ENCODE measurements around the gene PIP4K2A.
A peak's percentile ranks its signal among the peaks of the same experiment; 100 is the strongest.
"Not testable (repeated sequence)": the region's sequence is repeated elsewhere in the genome, so short reads cannot be mapped to it uniquely, and the experiment has no call there.

PIP4K2A gene

DNA sequence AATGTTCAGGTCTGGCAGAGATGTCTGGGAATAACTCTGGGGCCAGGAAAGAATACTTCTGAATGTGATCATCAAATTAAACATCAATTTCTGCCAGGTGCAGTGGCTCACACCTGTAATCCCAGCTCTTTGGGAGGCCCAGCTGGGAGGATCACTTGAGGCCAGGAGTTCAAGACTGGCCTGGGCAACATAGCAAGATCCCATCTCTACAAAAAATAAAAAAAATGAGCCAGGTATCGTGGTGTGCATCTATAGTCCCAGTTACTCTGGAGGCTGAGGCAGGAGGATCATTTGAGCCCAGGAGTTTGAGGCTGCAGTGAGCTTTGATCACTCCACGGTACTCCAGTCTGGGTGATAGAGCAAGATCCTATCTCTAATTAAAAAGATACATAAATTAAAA is 214.4 kb downstream of the PIP4K2A start:
- H3K27me3 Mint-ChIP-seq, result peaks cover 52% of the 10 kb centered on the region
- H3K9me3 Mint-ChIP-seq, H3K4me3 Mint-ChIP-seq, CTCF ChIA-PET, H3K27ac Mint-ChIP-seq, DNase-seq, H3K36me3 Mint-ChIP-seq, H3K4me1 Mint-ChIP-seq: not testable (repeated sequence)

DNA sequence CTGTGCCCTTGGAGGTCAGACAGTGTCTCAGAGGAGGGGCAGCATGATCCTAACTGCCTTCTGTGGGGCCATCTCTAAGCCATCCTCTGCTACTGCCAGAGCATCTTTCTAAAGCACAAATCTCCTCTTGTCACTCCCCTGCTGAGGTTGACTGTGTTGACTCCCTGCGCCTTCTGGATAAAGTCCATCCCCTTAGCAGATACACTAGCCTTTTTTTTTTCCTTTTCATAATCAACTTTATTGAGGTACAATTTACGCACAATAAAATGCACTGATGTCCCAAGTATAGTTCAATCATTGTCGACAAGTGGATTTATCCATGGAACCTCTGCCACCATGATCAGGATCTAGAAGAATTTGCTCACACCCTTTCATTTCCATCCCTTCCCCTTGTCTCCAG is 219.0 kb downstream of the PIP4K2A start:
- peaks cover 6% of the 10 kb centered on the region for H3K9me3 Mint-ChIP-seq

DNA sequence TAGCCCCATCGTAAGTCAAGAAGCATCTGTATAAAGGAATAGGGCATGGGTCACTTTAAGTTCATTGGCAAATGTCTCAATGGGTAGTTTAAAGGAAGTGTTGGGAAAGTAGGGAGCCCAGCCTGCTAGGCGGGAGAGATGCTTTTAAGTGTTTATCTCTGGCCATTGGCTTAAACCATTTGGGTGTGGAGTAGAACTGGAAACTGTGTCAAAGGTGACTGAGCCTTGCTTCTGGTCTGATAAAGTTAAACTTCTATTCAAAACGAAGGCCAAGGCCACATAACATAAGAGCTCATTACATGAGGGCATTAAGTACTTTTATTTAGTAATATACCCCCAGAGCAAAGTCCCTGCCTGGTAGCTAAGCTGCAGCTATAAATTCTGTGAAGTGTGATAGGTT is 220.4 kb downstream of the PIP4K2A start:
- no peak for DNase-seq
- H3K36me3 Mint-ChIP-seq, result peaks cover 7% of the 10 kb centered on the region
- CTCF ChIA-PET, result no interaction called here
- H3K27me3 Mint-ChIP-seq, result peaks cover 49% of the 10 kb centered on the region
- H3K27ac Mint-ChIP-seq, result no peak overlapping the region
- H3K4me1 Mint-ChIP-seq, result peaks cover 21% of the 10 kb centered on the region
- peaks cover 6% of the 10 kb centered on the region for H3K9me3 Mint-ChIP-seq
- no peak overlapping the region for H3K4me3 Mint-ChIP-seq

More for the DNA sequence above, 219.0 kb downstream of the PIP4K2A start:
- Mint-ChIP-seq H3K27ac (no peak overlapping the region), H3K4me3 (no peak overlapping the region), H3K36me3 (peaks cover 6% of the 10 kb centered on the region), H3K4me1 (peaks cover 21% of the 10 kb centered on the region), H3K27me3 (peaks cover 59% of the 10 kb centered on the region)
- CTCF ChIA-PET, result no interaction called here
- DNase-seq, result no peak

DNA sequence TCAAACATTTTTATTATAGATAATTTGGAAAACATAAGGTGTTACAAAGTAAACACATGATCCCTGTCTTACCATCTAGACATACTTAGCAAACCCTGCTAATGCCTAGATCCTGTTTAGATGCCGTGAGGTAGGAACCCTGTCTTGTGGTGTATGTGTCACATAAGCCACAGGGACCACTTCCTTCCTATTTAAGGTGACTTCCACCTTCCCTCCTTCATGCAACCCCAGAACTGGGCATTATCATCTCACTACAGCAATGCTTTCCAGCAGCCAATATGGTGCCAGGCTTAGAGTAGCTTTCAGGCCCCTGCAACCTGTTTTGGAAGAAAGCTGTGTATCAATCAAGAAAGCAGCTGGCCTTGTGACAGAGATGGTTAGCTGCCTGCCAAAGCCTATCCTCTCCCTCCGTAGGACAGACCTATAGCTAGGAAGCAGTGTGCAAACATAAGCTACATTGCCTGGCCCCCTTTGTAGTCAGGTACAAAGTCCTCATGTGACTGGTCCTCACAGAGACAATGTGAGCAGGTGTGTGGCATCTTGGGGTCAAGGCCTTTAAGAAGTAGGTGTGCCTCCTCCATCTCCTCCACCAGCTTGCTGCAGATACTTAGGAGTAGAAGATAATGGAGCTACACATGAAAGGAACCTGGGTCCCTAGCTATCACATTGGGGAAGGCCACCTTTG is 222.3 kb downstream of the PIP4K2A start:
- Mint-ChIP-seq H3K4me1 (peaks cover 25% of the 10 kb centered on the region), H3K4me3 (no peak overlapping the region), H3K27ac (no peak overlapping the region), H3K9me3 (peaks cover 6% of the 10 kb centered on the region), H3K27me3 (peaks cover 35% of the 10 kb centered on the region), H3K36me3 (peaks cover 7% of the 10 kb centered on the region)
- DNase-seq, result peak; percentile 63
- CTCF ChIA-PET, result no interaction called here

DNA sequence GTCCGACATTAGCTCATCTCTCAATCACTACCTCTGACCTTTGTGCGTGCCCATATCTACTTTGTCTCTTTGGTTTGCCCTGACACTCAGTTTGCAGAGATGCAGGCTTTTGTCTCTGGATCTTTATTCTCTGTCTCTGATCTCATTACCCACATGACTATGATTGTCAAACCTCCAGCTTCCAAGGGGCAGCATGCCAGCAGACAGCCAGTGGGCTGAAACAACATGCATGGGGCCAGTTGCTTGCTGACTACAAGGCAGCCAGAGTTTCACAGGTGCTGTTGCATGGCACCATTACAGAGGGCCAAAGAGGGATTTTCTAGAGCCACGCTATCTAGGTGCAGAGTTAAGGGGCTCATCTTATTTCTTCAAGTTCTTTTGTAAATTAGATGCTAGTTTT is 222.9 kb downstream of the PIP4K2A start:
- H3K27ac Mint-ChIP-seq, result no peak overlapping the region
- no peak overlapping the region for H3K4me3 Mint-ChIP-seq
- DNase-seq, result no peak
- peaks cover 36% of the 10 kb centered on the region for H3K27me3 Mint-ChIP-seq
- H3K9me3 Mint-ChIP-seq, result peaks cover 6% of the 10 kb centered on the region
- CTCF ChIA-PET, result no interaction called here
- peaks cover 7% of the 10 kb centered on the region for H3K36me3 Mint-ChIP-seq
- H3K4me1 Mint-ChIP-seq, result peaks cover 25% of the 10 kb centered on the region

DNA sequence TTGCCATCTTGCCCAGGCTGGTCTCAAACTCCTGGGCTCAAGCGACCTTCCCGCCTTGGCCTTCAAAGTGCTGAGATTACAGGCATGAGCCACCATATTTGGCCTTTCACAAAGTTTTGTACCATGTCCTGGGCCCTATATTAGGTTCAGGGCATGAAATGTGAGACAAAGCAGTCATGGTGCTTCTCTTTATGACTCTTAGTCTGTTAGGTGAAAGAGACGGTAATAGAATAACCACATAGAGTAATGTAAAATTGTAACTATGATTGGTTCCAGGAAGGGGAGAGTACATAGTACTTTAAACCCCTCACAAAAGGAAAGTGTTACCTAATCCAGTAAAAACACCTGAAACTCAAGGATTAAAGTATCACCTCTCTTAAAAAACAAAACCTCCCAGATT is 224.4 kb downstream of the PIP4K2A start:
- H3K4me3 Mint-ChIP-seq, result no peak overlapping the region
- CTCF ChIA-PET, result no interaction called here
- H3K27me3 Mint-ChIP-seq, result peaks cover 29% of the 10 kb centered on the region
- no peak overlapping the region for H3K27ac Mint-ChIP-seq
- no peak for DNase-seq
- peaks cover 6% of the 10 kb centered on the region for H3K9me3 Mint-ChIP-seq
- peaks cover 7% of the 10 kb centered on the region for H3K36me3 Mint-ChIP-seq
- peaks cover 25% of the 10 kb centered on the region for H3K4me1 Mint-ChIP-seq

DNA sequence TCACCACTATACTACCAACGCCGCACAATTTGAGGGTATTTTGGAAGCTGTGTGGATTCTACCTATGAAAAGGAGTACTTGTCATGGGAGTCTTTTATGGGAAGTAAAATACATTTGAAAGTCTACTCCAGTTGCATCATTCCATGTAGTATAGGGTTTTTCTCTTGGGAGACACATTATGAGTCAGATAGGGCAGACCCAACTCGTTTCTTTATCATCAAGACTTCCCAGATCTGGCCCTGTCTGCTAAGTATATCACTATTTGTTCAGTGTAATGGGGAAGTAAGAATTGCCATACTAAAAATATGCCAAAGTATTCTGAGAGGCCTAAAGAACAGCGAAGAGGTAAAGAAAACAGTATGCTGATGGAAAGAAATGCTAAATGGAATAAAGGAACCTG is 224.9 kb downstream of the PIP4K2A start:
- Mint-ChIP-seq H3K27ac (no peak overlapping the region), H3K36me3 (peaks cover 7% of the 10 kb centered on the region), H3K4me3 (no peak overlapping the region), H3K9me3 (peaks cover 6% of the 10 kb centered on the region), H3K4me1 (peaks cover 25% of the 10 kb centered on the region), H3K27me3 (peaks cover 26% of the 10 kb centered on the region)
- CTCF ChIA-PET, result no interaction called here
- no peak for DNase-seq

DNA sequence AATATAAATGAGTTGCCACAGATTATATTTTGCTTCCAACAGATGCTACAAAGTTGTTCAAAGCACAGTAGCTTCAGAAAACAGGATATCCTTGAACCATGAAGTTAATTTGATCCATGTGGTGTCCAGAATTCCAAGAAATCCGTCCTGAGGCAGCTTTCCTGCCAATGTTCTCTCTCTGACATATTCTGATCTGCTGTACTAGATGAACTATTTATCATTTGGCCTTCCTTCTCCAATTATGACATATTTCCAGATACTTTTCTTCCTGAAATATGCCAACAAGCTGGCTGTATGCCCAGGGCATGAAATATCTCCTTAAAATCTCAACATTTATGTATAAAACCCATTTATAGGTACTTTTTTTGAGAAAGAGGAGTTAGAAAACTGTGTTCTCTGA is 227.9 kb downstream of the PIP4K2A start:
- H3K36me3 Mint-ChIP-seq, result peaks cover 5% of the 10 kb centered on the region
- H3K9me3 Mint-ChIP-seq, result peaks cover 5% of the 10 kb centered on the region
- no peak for DNase-seq
- CTCF ChIA-PET, result interaction anchor here (1.5 kb wide), 1 partner anchor 502 kb away, joined by 3 read pairs; no protein-coding TSS in a partner anchor
- H3K4me3 Mint-ChIP-seq, result no peak overlapping the region
- peaks cover 28% of the 10 kb centered on the region for H3K27me3 Mint-ChIP-seq
- peaks cover 21% of the 10 kb centered on the region for H3K4me1 Mint-ChIP-seq
- no peak overlapping the region for H3K27ac Mint-ChIP-seq
